Measurements from ENCODE around the gene KPNA3. TPM values are rescaled to one million over a fixed set of nuclear protein-coding genes. Genes with fewer than 3 reads are reported as not detected.

Gene KPNA3
- total RNA-seq, 1 experiment from 2014 or later, result 49.7 TPM

- Mint-ChIP-seq H3K36me3 (ENCODE audit: insufficient read depth in 1 of 3, low read depth in 3 of 3) (peaks cover 0 to 6% (median 2%) of the 10 kb centered on the region in 3 experiments; a peak in 2 of 7 replicates), H3K4me3 (no peak overlapping the region), H3K4me1 (peaks cover 6 to 21% of the 10 kb centered on the region in 2 experiments), H3K27me3 (ENCODE audit: low read depth) (no peaks in the 10 kb centered on the region), H3K9me3 (no peaks in the 10 kb centered on the region), H3K27ac (no peak overlapping the region)
- H3K23ac ChIP-seq (ENCODE audit: insufficient read length, low read depth, low read length), result no peak overlapping the region
- TF ChIP-seq CTCF (conservative IDR thresholded peaks at IDR 0.05), result no peak
- no peaks in the 10 kb centered on the region for H3K23me2 ChIP-seq (ENCODE audit: insufficient read length, low read depth, low read length, poor library complexity, severe bottlenecking)
- no peaks in the 10 kb centered on the region; the same call in 1 of the 2 replicates for H3K4me1 ChIP-seq (ENCODE audit: insufficient read depth, low read length)
- H2BK5ac ChIP-seq (ENCODE audit: insufficient read length, low read length), result no peak overlapping the region
- H3K14ac ChIP-seq (ENCODE audit: insufficient read depth, low read length), result no peak overlapping the region
- H2BK12ac ChIP-seq (ENCODE audit: insufficient read length, low read depth, low read length), result no peak overlapping the region
- H3K79me1 ChIP-seq (ENCODE audit: insufficient read depth, low read depth, low read length, poor library complexity, severe bottlenecking), result no peaks in the 10 kb centered on the region
- DNase-seq, result no peak
- no peak overlapping the region for H2BK120ac ChIP-seq (ENCODE audit: low read depth, low read length, poor library complexity, severe bottlenecking)
- H4K5ac ChIP-seq (ENCODE audit: insufficient read length, low read depth, low read length), result no peak overlapping the region
- H2AK5ac ChIP-seq (ENCODE audit: insufficient read length, low read length), result no peak overlapping the region
- H2AFZ ChIP-seq (ENCODE audit: low read length), result no peak overlapping the region
- H3K4me2 ChIP-seq (ENCODE audit: insufficient read depth, insufficient read length, low read length), result no peak overlapping the region
- H3K27me3 ChIP-seq (ENCODE audit: insufficient read depth, low read length), result no peaks in the 10 kb centered on the region
- no peak overlapping the region for H4K91ac ChIP-seq (ENCODE audit: insufficient read length, low read depth, low read length)
- no peak overlapping the region for H3K27ac ChIP-seq (ENCODE audit: insufficient read length, low read depth, low read length)
- H3T11ph ChIP-seq (ENCODE audit: low read length), result no peak overlapping the region
- H3K18ac ChIP-seq (ENCODE audit: insufficient read length, low read depth, low read length), result no peak overlapping the region
- H3K4ac ChIP-seq (ENCODE audit: low read depth, low read length), result no peak overlapping the region
- no peak overlapping the region for H3K56ac ChIP-seq (ENCODE audit: insufficient read length, low read depth, low read length)
- no peak overlapping the region for H2BK20ac ChIP-seq (ENCODE audit: low read depth, low read length, poor library complexity, severe bottlenecking)
- no peaks in the 10 kb centered on the region for H3K9me3 ChIP-seq (ENCODE audit: control insufficient read depth, low read depth, low read length)
- no peaks in the 10 kb centered on the region for H4K20me1 ChIP-seq (ENCODE audit: control insufficient read depth, insufficient read depth, insufficient read length)
- no peaks in the 10 kb centered on the region for H3K79me2 ChIP-seq (ENCODE audit: insufficient read depth, low read length)
- H2BK15ac ChIP-seq (ENCODE audit: low read depth, low read length), result no peak overlapping the region
- no peak overlapping the region for H4K8ac ChIP-seq (replicated peaks; ENCODE audit: insufficient read length, low read depth, low read length)
- H3K9ac ChIP-seq (ENCODE audit: extremely low read depth, insufficient read length, low read length), result no peak overlapping the region
These were observed 139.0 kb downstream of the KPNA3 start for GRCh38 chr13:49653478-49653877.
